ENCODE data around the gene SSTR1.

DNA sequence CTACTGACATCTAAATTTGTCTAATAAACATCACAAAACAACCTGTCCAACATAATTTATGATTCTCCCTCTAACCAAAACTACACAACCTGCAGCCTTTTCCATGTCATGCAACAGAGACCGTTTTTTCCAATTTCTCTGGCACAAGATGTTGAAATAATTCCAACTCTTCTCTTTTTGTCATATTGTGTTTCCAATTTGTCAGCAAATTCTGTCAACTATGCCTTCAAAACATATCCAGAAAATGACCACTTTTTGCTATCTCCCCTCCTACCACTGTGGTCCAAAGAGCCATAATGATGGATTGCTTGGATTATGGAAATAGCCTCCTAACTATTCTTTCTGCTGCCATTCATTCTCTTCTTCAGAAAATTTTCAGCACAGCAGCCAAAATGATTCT, 31.3 kb upstream of the SSTR1 start:
- TF ChIP-seq EZH2phosphoT487 (IDR thresholded peaks at IDR 0.05; ENCODE audit: insufficient read depth, low read depth), result no peak
- TF ChIP-seq EZH2 (IDR thresholded peaks at IDR 0.05; ENCODE audit: insufficient read depth, poor library complexity, severe bottlenecking), result no peak
